ENCODE measurements around the gene ADNP2.

GRCh38 chr18:80170395-80171053 is 61.5 kb downstream of the ADNP2 start:
- no peak for TF ChIP-seq CTCF (IDR thresholded peaks at IDR 0.05)
- TF ChIP-seq POLR2A (IDR thresholded peaks at IDR 0.05) = no peak

All from tibial nerve (tissue), 3 donors.